RWPE2 (cell line): ENCODE measurements around the gene TMEM178B.

Source experiments
- ATAC-seq: fragments of 200-7000 bp; cut with Tn5 transposase; 3 replicates; pipeline ENCODE4 v1.9.1; 2021; ENCODE audit warnings: low read depth
- DNase-seq: peaks from one replicate; pipeline ENCODE4 v3.0.0-alpha.2; 2020; ENCODE audit warnings: low spot score
- H3K27ac ChIP-seq: fragments of 450-650 bp; 2 replicates; pipeline ENCODE4 v1.5.1; 2017; ENCODE audit warnings: mild to moderate bottlenecking; ENCODE audit not compliant: poor library complexity, severe bottlenecking
- H3K27me3 ChIP-seq: fragments of 250-450 bp; sonication (Bioruptor Pico); 2 replicates; pipeline ENCODE4 v1.5.1; 2021; ENCODE audit warnings: mild to moderate bottlenecking, moderate library complexity; ENCODE audit not compliant: insufficient read depth, poor library complexity, severe bottlenecking
- H3K36me3 ChIP-seq: fragments of 250-450 bp; sonication (Bioruptor Pico); 2 replicates; pipeline ENCODE4 v1.5.1; 2020; ENCODE audit warnings: low read depth, mild to moderate bottlenecking, moderate library complexity
- H3K4me1 ChIP-seq: fragments of 250-450 bp; sonication (Bioruptor Pico); 2 replicates; pipeline ENCODE4 v1.5.1; 2021; ENCODE audit warnings: mild to moderate bottlenecking, moderate library complexity; ENCODE audit not compliant: insufficient read depth, poor library complexity, severe bottlenecking
- H3K4me3 ChIP-seq: fragments of 250-450 bp; sonication (Bioruptor Pico); 2 replicates; pipeline ENCODE4 v1.5.1; 2021; ENCODE audit warnings: mild to moderate bottlenecking, moderate library complexity; ENCODE audit not compliant: severe bottlenecking
- H3K9me3 ChIP-seq: fragments of 250-450 bp; sonication (Bioruptor Pico); 2 replicates; pipeline ENCODE4 v1.5.1; 2021; ENCODE audit warnings: mild to moderate bottlenecking, moderate library complexity; ENCODE audit not compliant: severe bottlenecking
- CTCF ChIP-seq: fragments of 450-650 bp; IDR thresholded peaks from one replicate; pipeline ENCODE4 v1.5.1; 2017; ENCODE audit warnings: mild to moderate bottlenecking, moderate library complexity; ENCODE audit not compliant: poor library complexity, severe bottlenecking

Gene TMEM178B

GRCh38 chr7:141213226-141213625 is 139.4 kb downstream of the TMEM178B start:
- no peak for TF ChIP-seq CTCF
- DNase-seq (no peak), ATAC-seq (no peak)
- Histone ChIP-seq H3K9me3 (no peaks in the 10 kb centered on the region), H3K27ac (no peak overlapping the region), H3K4me3 (no peak overlapping the region), H3K4me1 (no peaks in the 10 kb centered on the region), H3K36me3 (no peaks in the 10 kb centered on the region), H3K27me3 (no peaks in the 10 kb centered on the region)

GRCh38 chr7:141217938-141218337 is 144.1 kb downstream of the TMEM178B start:
- no peaks in the 10 kb centered on the region for H3K27me3 ChIP-seq
- TF ChIP-seq CTCF, result no peak
- ATAC-seq, result no peak
- DNase-seq, result no peak
- H3K4me1 ChIP-seq, result no peaks in the 10 kb centered on the region
- H3K27ac ChIP-seq, result no peak overlapping the region
- no peaks in the 10 kb centered on the region for H3K9me3 ChIP-seq
- no peak overlapping the region for H3K4me3 ChIP-seq
- H3K36me3 ChIP-seq, result no peaks in the 10 kb centered on the region

- Histone ChIP-seq H3K27me3 (no peaks in the 10 kb centered on the region), H3K9me3 (no peaks in the 10 kb centered on the region), H3K4me3 (no peak overlapping the region), H3K27ac (no peak overlapping the region), H3K4me1 (no peaks in the 10 kb centered on the region), H3K36me3 (no peaks in the 10 kb centered on the region)
- ATAC-seq (no peak), DNase-seq (no peak)
- TF ChIP-seq CTCF, result no peak
Observed at GRCh38 chr7:141218941-141219340, 145.1 kb downstream of the TMEM178B start.

GRCh38 chr7:141220263-141220880 is 146.5 kb downstream of the TMEM178B start:
- TF ChIP-seq CTCF, result no peak
- Histone ChIP-seq H3K4me1 (no peaks in the 10 kb centered on the region), H3K27ac (no peak overlapping the region), H3K27me3 (no peaks in the 10 kb centered on the region), H3K4me3 (no peak overlapping the region), H3K36me3 (no peaks in the 10 kb centered on the region), H3K9me3 (no peaks in the 10 kb centered on the region)
- ATAC-seq (no peak), DNase-seq (no peak)

GRCh38 chr7:141221007-141221612 is 147.2 kb downstream of the TMEM178B start:
- TF ChIP-seq CTCF, result no peak
- Histone ChIP-seq H3K27me3 (no peaks in the 10 kb centered on the region), H3K4me3 (no peak overlapping the region), H3K27ac (no peak overlapping the region), H3K9me3 (no peaks in the 10 kb centered on the region), H3K36me3 (no peaks in the 10 kb centered on the region), H3K4me1 (no peaks in the 10 kb centered on the region)
- ATAC-seq, result peak; percentile 46; the same call in 1 of the 3 replicates
- DNase-seq, result no peak
